ENCODE data around the gene SMARCA4. TPM values are rescaled to one million over a fixed set of nuclear protein-coding genes. Genes with fewer than 3 reads are reported as not detected.

Gene SMARCA4
- total RNA-seq, 1 experiment from 2014 or later: 104 TPM

DNA sequence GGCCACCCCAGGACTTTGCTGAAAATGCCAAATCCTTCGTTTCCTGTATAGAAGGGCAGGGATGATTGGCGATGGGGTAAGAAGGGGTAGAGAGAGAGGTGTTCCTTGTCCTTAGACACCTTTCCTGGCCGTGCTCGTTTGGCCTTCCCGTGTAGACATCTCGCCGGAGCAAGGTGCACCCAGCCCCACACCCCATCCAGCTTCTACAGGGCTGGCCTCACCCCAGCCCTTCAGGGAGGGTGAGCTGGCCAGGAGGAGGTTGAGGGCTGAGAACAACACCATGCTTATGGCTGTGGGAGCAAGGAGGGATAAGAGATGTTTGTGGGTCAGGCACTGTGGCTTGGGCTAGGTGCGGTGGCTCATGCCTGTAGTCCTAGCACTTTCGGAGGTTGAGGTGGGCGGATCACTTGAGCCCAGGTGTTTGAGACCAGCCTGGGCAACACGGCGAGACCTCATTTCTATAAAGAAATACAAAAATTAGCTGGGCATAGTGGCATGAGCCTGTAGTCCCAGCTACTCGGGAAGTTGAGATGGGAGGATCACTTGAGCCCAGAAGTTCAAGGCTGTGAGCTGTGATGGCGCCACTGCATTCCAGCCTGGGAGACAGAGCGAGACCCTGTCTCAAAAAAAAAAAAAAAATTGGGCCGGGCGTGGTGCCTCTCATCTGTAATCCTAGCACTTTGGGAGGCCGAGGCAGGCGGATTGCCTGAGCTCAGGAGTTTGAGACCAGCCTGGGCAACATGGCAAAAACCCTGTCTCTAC, 15.5 kb downstream of the SMARCA4 start:
- Histone ChIP-seq H3K4me3 (no peak overlapping the region), H3K27me3 (replicated peaks) (no peaks in the 10 kb centered on the region), H3K36me3 (0 out of 2 replicates have a peak, but pooled peaks cover 14% of the 10 kb centered on the region), H3K4me1 (replicated peaks) (peaks cover 6% of the 10 kb centered on the region), H3K9me3 (replicated peaks) (no peaks in the 10 kb centered on the region), H3K27ac (no peak overlapping the region)
- DNase-seq (ENCODE audit: low read depth in 1 of 2, low spot score in 2 of 2): no peak

DNA sequence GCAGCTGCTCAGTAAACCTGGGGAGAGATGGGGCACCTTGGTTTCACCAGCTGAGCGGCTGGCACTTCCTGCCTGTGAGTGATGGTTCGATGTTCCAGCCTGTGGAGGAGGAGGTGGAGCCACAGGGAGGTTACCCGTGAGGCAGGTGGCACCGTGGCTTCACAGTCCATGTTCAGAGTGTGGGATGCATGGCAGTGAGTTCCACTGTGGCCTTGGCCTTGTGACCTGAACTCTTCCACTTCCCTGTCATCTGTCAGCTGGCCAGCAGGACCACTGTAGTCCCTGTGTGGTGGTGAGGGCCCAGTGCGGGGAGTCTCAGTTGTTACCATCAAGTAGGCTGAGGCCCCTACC, 16.9 kb downstream of the SMARCA4 start:
- H3K4me1 ChIP-seq (replicated peaks): peaks cover 6% of the 10 kb centered on the region
- H3K4me3 ChIP-seq: no peak overlapping the region
- H3K27me3 ChIP-seq (replicated peaks): no peaks in the 10 kb centered on the region
- H3K27ac ChIP-seq: no peak overlapping the region
- DNase-seq (ENCODE audit: low read depth in 1 of 2, low spot score in 2 of 2): no peak
- peaks cover 20% of the 10 kb centered on the region; the same call in 1 of the 2 replicates for H3K36me3 ChIP-seq
- H3K9me3 ChIP-seq (replicated peaks): no peaks in the 10 kb centered on the region

DNA sequence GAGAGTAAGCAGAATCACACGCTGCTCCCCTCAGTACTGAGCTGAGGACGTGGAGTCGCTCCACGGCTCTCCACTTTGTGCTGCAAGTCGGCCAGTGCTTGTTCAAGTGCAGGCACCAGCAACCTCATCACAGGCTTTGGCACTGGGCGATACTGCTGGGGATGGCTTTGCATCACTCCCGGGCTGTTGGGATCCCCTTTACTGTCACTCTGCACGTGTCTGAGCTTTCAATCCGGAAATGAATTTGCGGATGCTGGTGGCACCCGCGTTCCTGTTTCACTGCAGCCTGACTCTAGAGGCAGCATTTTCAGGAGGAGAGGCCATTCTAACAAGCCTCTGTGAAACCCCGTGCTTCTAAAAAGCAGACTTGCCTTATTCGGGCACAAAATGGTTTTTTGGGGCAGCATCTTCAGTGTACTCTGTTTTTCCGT, 19.1 kb downstream of the SMARCA4 start:
- H3K36me3 ChIP-seq: peaks cover 37% of the 10 kb centered on the region
- no peak for DNase-seq (ENCODE audit: low read depth in 1 of 2, low spot score in 2 of 2)
- H3K4me3 ChIP-seq: no peak overlapping the region

DNA sequence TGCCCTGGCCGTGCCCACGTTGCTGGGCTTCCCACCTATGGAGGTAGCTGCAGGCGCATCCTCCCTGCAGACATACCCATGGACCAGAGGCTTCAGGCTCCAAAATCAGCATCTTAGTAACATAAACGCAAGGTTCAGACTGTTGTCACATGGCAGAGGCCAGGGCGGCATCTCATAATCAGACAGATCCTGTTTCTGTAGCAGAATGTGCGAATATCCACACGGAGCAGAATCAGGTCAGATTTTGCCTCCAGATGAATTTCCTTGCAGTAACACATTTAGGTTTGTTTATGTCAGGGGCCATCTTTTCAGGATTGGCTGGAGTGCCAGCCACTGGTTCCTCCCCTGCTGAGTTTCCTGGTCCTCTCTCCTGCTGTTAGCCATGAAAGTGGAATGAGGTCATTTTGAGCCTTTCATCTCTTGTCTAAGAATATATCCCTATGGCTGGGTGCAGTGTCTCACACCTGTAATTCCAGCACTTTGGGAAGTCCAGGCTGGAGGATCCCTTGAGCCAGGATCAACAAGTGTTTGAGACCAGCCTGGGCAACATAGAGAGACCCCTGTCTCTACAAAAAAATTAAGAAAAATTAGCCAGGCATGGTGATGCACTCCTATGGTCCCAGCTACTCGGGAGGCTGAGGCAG, 20.5 kb downstream of the SMARCA4 start:
- H3K4me3 ChIP-seq: no peak overlapping the region
- no peaks in the 10 kb centered on the region for H3K9me3 ChIP-seq (replicated peaks)
- H3K36me3 ChIP-seq: peaks cover 46% of the 10 kb centered on the region
- no peaks in the 10 kb centered on the region for H3K4me1 ChIP-seq (replicated peaks)
- no peaks in the 10 kb centered on the region for H3K27me3 ChIP-seq (replicated peaks)
- H3K27ac ChIP-seq: no peak overlapping the region
- DNase-seq (ENCODE audit: low read depth in 1 of 2, low spot score in 2 of 2): no peak

More for the DNA sequence above, 19.1 kb downstream of the SMARCA4 start:
- no peaks in the 10 kb centered on the region for H3K27me3 ChIP-seq (replicated peaks)
- no peak overlapping the region for H3K27ac ChIP-seq
- peaks cover 6% of the 10 kb centered on the region for H3K4me1 ChIP-seq (replicated peaks)
- no peaks in the 10 kb centered on the region for H3K9me3 ChIP-seq (replicated peaks)

DNA sequence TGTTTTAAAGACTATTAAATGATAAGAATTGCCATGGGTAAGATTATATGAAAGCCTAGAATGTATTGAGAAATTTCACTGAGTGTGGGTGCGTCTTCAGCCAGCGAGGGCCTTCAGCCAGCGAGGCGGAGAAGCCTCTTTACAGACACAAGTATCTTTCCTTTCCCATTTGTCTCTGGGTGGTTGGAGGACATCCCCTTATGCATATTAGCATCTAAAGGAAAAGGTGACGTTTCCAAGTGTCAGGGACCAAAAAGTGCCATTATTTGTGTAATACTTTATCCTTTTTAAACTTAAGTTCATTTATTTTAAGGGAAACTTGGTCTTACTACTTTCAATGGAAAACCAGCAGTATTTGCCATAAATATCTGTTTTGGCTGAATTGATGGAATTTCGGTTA, 22.2 kb downstream of the SMARCA4 start:
- Histone ChIP-seq H3K9me3 (replicated peaks) (no peaks in the 10 kb centered on the region), H3K4me1 (replicated peaks) (no peaks in the 10 kb centered on the region), H3K36me3 (peaks cover 55% of the 10 kb centered on the region), H3K27ac (no peak overlapping the region), H3K4me3 (no peak overlapping the region), H3K27me3 (replicated peaks) (no peaks in the 10 kb centered on the region)
- DNase-seq (ENCODE audit: low read depth in 1 of 2, low spot score in 2 of 2): no peak

DNA sequence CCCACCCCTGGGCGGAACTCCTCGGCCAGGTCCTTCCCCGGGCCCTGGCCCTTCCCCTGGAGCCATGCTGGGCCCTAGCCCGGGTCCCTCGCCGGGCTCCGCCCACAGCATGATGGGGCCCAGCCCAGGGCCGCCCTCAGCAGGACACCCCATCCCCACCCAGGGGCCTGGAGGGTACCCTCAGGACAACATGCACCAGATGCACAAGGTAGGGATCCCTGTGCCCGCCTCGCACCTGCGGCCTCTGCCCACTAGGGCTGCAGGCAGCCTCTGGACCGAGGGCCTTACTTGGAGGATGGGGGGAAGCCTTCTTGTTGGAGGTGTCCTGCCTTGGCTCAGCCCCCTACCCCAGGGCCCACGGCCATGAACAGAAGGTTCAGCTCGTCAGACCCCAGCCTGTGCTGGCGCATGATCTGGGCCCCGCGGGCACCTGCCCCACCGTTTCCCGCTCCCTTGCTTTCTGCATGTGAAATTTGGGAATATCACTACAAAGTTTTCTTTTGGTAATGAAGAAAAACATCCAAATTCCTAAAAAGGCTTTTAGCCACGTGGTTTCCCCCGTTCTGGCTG, 23.4 kb downstream of the SMARCA4 start:
- H3K36me3 ChIP-seq: peaks cover 67% of the 10 kb centered on the region
- DNase-seq (ENCODE audit: low read depth in 1 of 2, low spot score in 2 of 2): no peak
- no peaks in the 10 kb centered on the region for H3K4me1 ChIP-seq (replicated peaks)
- H3K4me3 ChIP-seq: no peak overlapping the region
- H3K27me3 ChIP-seq (replicated peaks): no peaks in the 10 kb centered on the region
- H3K27ac ChIP-seq: no peak overlapping the region
- H3K9me3 ChIP-seq (replicated peaks): no peaks in the 10 kb centered on the region

DNA sequence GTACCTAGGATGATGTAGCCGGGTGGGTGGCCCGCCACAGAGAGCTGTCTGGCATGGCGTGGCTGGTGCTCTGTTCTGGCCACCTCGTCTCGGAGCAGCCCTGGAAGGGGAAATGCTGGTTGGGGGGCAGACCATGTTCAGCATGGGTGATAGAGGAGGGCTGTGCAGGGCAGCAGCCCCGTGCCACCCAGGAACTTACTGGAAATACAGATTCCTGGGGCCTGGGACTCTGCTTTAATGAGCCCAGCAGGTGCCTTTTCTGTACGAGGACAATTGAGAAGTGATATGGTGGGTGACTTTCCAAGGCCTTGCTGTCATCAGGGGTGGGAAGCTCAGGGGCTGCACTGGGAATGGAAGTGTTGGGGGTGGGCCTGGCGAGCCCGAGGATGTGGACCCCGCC, 24.7 kb downstream of the SMARCA4 start:
- no peak overlapping the region for H3K4me3 ChIP-seq
- DNase-seq (ENCODE audit: low read depth in 1 of 2, low spot score in 2 of 2): no peak
- H3K27me3 ChIP-seq (replicated peaks): no peaks in the 10 kb centered on the region
- no peak overlapping the region for H3K27ac ChIP-seq
- no peaks in the 10 kb centered on the region for H3K4me1 ChIP-seq (replicated peaks)
- no peaks in the 10 kb centered on the region for H3K9me3 ChIP-seq (replicated peaks)
- H3K36me3 ChIP-seq: peaks cover 78% of the 10 kb centered on the region

DNA sequence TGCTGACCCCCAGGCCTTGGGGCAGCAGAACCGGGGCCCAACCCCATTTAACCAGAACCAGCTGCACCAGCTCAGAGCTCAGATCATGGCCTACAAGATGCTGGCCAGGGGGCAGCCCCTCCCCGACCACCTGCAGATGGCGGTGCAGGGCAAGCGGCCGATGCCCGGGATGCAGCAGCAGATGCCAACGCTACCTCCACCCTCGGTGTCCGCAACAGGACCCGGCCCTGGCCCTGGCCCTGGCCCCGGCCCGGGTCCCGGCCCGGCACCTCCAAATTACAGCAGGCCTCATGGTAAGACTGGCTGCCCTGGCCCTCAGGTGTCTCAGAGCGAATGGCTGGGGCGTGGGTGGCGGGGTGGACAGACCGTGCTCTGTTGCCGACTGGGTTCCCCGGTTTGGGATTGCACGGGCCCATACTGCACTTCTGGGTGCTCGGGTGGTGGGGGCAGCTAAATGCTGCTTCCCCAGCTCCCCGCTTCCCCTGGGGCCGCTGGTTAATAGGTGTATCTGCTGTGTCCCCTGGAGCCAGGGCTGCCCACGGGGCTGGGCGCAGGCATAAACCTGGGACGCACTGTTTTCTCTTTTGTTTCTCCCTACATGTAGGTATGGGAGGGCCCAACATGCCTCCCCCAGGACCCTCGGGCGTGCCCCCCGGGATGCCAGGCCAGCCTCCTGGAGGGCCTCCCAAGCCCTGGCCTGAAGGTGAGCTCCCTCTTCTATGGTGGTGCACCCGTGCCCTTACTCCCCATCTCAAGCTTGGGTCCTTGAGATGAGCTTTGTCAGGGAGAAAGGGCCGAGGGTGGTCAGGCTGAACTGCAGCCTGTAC, 25.7 kb downstream of the SMARCA4 start:
- Histone ChIP-seq H3K9me3 (replicated peaks) (no peaks in the 10 kb centered on the region), H3K36me3 (peaks cover 84% of the 10 kb centered on the region), H3K27ac (no peak overlapping the region), H3K27me3 (replicated peaks) (no peaks in the 10 kb centered on the region), H3K4me3 (no peak overlapping the region), H3K4me1 (replicated peaks) (no peaks in the 10 kb centered on the region)
- DNase-seq (ENCODE audit: low read depth in 1 of 2, low spot score in 2 of 2): no peak

DNA sequence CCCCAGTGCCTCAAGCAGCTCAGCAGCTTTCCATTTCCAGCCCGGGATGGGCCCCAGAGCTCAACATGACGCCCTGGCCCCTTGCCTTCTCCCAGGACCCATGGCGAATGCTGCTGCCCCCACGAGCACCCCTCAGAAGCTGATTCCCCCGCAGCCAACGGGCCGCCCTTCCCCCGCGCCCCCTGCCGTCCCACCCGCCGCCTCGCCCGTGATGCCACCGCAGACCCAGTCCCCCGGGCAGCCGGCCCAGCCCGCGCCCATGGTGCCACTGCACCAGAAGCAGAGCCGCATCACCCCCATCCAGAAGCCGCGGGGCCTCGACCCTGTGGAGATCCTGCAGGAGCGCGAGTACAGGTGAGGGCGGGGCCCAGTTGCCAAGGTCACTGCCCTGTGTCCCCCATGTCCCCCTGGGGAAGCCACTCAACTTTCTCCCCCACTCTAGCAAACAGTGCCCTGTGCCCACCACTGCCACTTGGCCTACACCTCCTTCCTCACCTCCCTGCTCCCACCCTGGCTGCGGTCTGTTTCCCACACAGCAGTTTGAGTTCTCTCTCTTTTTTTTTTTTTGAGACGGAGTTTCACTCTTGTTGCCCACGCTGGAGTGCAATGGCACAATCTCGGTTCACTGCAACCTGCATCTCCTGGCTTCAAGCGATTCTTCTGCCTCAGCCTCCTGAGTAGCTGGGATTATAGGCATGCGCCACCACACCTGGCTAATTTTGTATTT, 26.9 kb downstream of the SMARCA4 start:
- Histone ChIP-seq H3K9me3 (replicated peaks) (no peaks in the 10 kb centered on the region), H3K4me3 (no peak overlapping the region), H3K36me3 (peaks cover 87% of the 10 kb centered on the region), H3K27me3 (replicated peaks) (no peaks in the 10 kb centered on the region), H3K4me1 (replicated peaks) (no peaks in the 10 kb centered on the region), H3K27ac (no peak overlapping the region)
- no peak for DNase-seq (ENCODE audit: low read depth in 1 of 2, low spot score in 2 of 2)

DNA sequence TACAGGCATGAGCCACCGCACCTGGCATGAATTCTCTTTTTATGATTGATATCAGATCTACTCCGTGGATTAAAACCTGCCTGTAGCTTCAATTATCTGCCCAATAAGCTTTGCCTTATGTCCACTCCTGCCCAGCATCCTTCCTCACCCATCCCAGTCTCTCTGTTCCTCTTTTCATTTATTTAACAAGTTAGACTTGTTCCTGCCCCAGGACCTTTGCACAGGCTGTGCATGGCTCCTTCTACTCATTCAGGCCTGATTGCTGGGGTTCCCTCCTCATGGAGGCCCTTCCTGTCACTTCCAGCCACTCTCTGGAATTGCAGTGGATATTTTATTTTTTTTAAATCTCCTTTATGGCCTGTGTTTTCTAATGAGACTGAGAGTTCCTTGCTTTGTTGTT, 27.6 kb downstream of the SMARCA4 start:
- Histone ChIP-seq H3K4me3 (no peak overlapping the region), H3K9me3 (replicated peaks) (no peaks in the 10 kb centered on the region), H3K36me3 (peaks cover 86% of the 10 kb centered on the region), H3K27me3 (replicated peaks) (no peaks in the 10 kb centered on the region), H3K4me1 (replicated peaks) (no peaks in the 10 kb centered on the region), H3K27ac (no peak overlapping the region)
- DNase-seq (ENCODE audit: low read depth in 1 of 2, low spot score in 2 of 2): no peak

DNA sequence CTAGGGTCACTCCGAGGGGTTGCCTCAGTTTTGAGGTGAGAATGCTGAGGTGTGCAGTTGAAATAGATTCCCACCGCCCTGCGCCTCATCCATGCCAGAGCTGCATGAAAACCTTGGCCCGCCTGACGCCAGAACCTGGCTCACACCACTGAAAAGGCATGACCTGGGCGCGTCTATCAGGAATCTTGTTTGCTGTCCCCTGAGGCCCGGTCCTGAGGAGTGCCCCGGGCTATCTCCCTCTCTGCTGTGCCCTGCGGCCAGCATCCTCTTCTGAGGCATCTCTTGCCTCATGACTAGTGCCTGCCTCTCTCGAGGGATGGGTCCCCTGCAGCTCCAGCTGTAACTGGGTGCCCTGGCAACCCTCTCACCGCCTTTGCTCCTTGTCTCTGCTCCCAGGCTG, 28.1 kb downstream of the SMARCA4 start:
- no peak for DNase-seq (ENCODE audit: low read depth in 1 of 2, low spot score in 2 of 2)
- no peak overlapping the region for H3K4me3 ChIP-seq
- no peaks in the 10 kb centered on the region for H3K9me3 ChIP-seq (replicated peaks)
- no peaks in the 10 kb centered on the region for H3K27me3 ChIP-seq (replicated peaks)
- no peak overlapping the region for H3K27ac ChIP-seq
- H3K4me1 ChIP-seq (replicated peaks): no peaks in the 10 kb centered on the region
- H3K36me3 ChIP-seq: peaks cover 85% of the 10 kb centered on the region

DNA sequence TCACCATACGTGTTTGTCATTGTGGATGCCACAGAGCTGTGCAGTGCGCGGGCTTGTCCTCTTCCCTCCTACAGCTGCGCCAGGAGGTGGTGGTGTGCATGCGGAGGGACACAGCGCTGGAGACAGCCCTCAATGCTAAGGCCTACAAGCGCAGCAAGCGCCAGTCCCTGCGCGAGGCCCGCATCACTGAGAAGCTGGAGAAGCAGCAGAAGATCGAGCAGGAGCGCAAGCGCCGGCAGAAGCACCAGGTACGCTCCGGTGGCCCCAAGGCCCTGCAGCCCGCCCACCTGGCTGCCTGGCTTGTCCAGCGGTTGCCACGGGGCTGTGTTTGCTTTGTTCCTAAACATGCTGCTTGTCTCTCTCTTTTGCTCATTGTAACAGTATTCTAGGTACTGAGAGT, 30.2 kb downstream of the SMARCA4 start:
- no peaks in the 10 kb centered on the region for H3K9me3 ChIP-seq (replicated peaks)
- H3K36me3 ChIP-seq: peaks cover 82% of the 10 kb centered on the region
- DNase-seq (ENCODE audit: low read depth in 1 of 2, low spot score in 2 of 2): no peak
- H3K27ac ChIP-seq: no peak overlapping the region
- no peaks in the 10 kb centered on the region for H3K27me3 ChIP-seq (replicated peaks)
- no peak overlapping the region for H3K4me3 ChIP-seq
- H3K4me1 ChIP-seq (replicated peaks): no peaks in the 10 kb centered on the region

DNA sequence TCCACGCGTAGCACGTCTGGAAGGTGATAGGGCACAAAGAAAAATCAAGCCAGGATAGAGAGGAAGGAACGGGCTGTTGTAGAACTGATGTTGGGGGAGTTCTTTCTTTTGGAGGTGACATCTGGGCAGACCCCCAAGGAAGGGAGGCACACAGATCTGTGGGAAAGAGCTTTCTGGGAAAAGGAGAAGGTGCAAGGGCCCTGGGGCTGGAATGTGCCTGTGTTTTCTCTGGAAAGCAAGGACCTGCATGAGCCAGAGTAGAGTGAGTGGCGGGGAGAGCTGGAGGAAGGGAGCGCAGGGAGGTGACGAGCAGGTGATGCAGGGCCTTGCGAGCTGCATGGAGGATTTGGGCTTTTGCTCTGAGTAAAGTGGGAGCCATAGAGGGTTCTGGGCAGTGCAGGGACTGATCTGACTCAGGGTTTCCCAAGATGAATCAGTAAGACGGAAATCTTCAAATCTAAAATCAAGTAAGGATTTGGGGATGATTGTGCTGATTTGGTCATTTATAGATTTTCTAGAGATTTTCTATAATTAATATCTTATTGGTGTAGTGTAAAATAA, 30.8 kb downstream of the SMARCA4 start:
- Histone ChIP-seq H3K27ac (no peak overlapping the region), H3K27me3 (replicated peaks) (no peaks in the 10 kb centered on the region), H3K36me3 (peaks cover 82% of the 10 kb centered on the region), H3K9me3 (replicated peaks) (no peaks in the 10 kb centered on the region), H3K4me1 (replicated peaks) (no peaks in the 10 kb centered on the region), H3K4me3 (no peak overlapping the region)
- DNase-seq (ENCODE audit: low read depth in 1 of 2, low spot score in 2 of 2): no peak

All from SJSA1 (cell line).